WI38 (cell line): ENCODE measurements around the gene IFT172.
A peak's percentile ranks its signal among the peaks of the same experiment; 100 is the strongest.

Experiments
- H3K4me3 ChIP-seq: 2 replicates; pipeline ENCODE4 v1.5.1; 2011; ENCODE audit warnings: low read depth, mild to moderate bottlenecking, control low read depth, low read length
- CTCF ChIP-seq: IDR thresholded peaks from 2 replicates; pipeline ENCODE4 v1.5.1; 2012; ENCODE audit warnings: low read depth, mild to moderate bottlenecking, control low read depth, low read length

IFT172 gene

GRCh38 chr2:27412419-27413152 is 77.0 kb downstream of the IFT172 start:
- TF ChIP-seq CTCF = no peak

GRCh38 chr2:27409321-27410073 is 80.0 kb downstream of the IFT172 start, which contains the start of gene PPM1G:
PPM1G (minus strand) TSS chr2:27409591; CDS start chr2:27409422, 169 bp downstream.
- peak within 1 kb of the TSS; percentile 98 for H3K4me3 ChIP-seq
- no peak for TF ChIP-seq CTCF

More at GRCh38 chr2:27412419-27413152, 77.0 kb downstream of the IFT172 start:
- no peak overlapping the region for H3K4me3 ChIP-seq

- H3K4me3 ChIP-seq = peak overlapping the region; percentile 98
- no peak for TF ChIP-seq CTCF
Observed at GRCh38 chr2:27408601-27409320, 80.8 kb downstream of the IFT172 start.

GRCh38 chr2:27407798-27408491 is 81.6 kb downstream of the IFT172 start:
- TF ChIP-seq CTCF = peak; percentile 58; the same call in 1 of the 2 replicates
- peak overlapping the region; percentile 98 for H3K4me3 ChIP-seq

- no peak for TF ChIP-seq CTCF
- no peak overlapping the region for H3K4me3 ChIP-seq
Observed at GRCh38 chr2:27400348-27401135, 89.0 kb downstream of the IFT172 start.

GRCh38 chr2:27398962-27399361 is 90.6 kb downstream of the IFT172 start:
- H3K4me3 ChIP-seq = no peak overlapping the region
- no peak for TF ChIP-seq CTCF
